B cell (primary cell): ENCODE results near the gene STEAP1B. TPM values are rescaled to one million over a fixed set of nuclear protein-coding genes. Genes with fewer than 3 reads are reported as not detected.
A peak's percentile ranks its signal among the peaks of the same experiment; 100 is the strongest.
"Not testable (repeated sequence)": the region's sequence is repeated elsewhere in the genome, so short reads cannot be mapped to it uniquely, and the experiment has no call there.

Experiments
- ATAC-seq: fragments of 200-7000 bp; cut with Tn5 transposase; one replicate; pipeline ENCODE4 v1.10.0; 2021; ENCODE audit warnings: low read depth, mild to moderate bottlenecking, moderate number of reproducible peaks, moderate library complexity
- CTCF ChIA-PET: fragments of 350-600 bp; sonication (Branson Sonifier 250); formaldehyde crosslinking; loops from one replicate; lab custom pipeline; 2021; ENCODE audit warnings: antibody characterized with exemption, inconsistent platforms; lab: Charles Lee
- POLR2A ChIA-PET: fragments of 350-600 bp; sonication (Branson Sonifier 250); formaldehyde crosslinking; loops from one replicate; lab custom pipeline; 2021; ENCODE audit warnings: antibody characterized with exemption; lab: Charles Lee
- DNase-seq: peaks from one replicate; pipeline ENCODE4 v3.0.0; 2013
- H2AFZ ChIP-seq: 2 replicates; pipeline ENCODE4 v1.6.1; 2012; ENCODE audit warnings: mild to moderate bottlenecking, low read depth, low read length; ENCODE audit not compliant: insufficient read depth, poor library complexity, severe bottlenecking
- H3K27ac ChIP-seq, 2 donors: 1 replicate in 1 of 2; 2 replicates in 1 of 2; pipeline ENCODE4 v1.5.1; 2012 to 2013; ENCODE audit warnings: low read length in 2 of 2, mild to moderate bottlenecking in 2 of 2, moderate library complexity in 1 of 2
- H3K27me3 ChIP-seq, 4 experiments: fragments of 200-600 bp in 1 of 4; sonication (generic) in 1 of 4; replicated peaks in 1 of 4; 1 replicate in 2 of 4; 2 replicates in 2 of 4; pipeline versions ENCODE4 v1.6.1 to v1.7.0; 2013 to 2016; ENCODE audit warnings: low read length in 3 of 4, mild to moderate bottlenecking in 2 of 4, mixed read lengths in 1 of 4, moderate library complexity in 1 of 4; ENCODE audit not compliant: insufficient read depth in 4 of 4, control insufficient read depth in 3 of 4; ENCODE audit errors: control extremely low read depth in 1 of 4
- H3K36me3 ChIP-seq, 2 experiments: replicated peaks in 1 of 2; 1 replicate in 1 of 2; 2 replicates in 1 of 2; pipeline versions ENCODE4 v1.6.1 to v1.7.1; 2013; ENCODE audit warnings: low read length in 1 of 2; ENCODE audit not compliant: insufficient read depth in 2 of 2, control insufficient read depth in 1 of 2; ENCODE audit errors: control extremely low read depth in 1 of 2, extremely low read depth in 1 of 2
- H3K4me1 ChIP-seq, 2 donors: fragments of 200-600 bp in 1 of 2; sonication (generic) in 1 of 2; 1 replicate in 1 of 2; 2 replicates in 1 of 2; pipeline versions ENCODE4 v1.5.1 to v1.6.1; 2013 to 2017; ENCODE audit warnings: low read length in 2 of 2; ENCODE audit not compliant: control insufficient read depth in 2 of 2, insufficient read depth in 2 of 2
- H3K4me2 ChIP-seq: replicated peaks from 2 replicates; pipeline ENCODE3; 2012; ENCODE audit warnings: mild to moderate bottlenecking, low read depth, low read length; ENCODE audit not compliant: poor library complexity, severe bottlenecking
- H3K4me3 ChIP-seq, 5 experiments: fragments of 200-600 bp in 1 of 5; sonication (generic) in 1 of 5; 1 replicate in 3 of 5; 2 replicates in 2 of 5; pipeline versions ENCODE4 v1.5.1 to v1.7.0; 2011 to 2016; ENCODE audit warnings: low read length in 4 of 5, mild to moderate bottlenecking in 4 of 5, low read depth in 2 of 5, control low read depth in 1 of 5, moderate library complexity in 1 of 5; ENCODE audit not compliant: insufficient read depth in 1 of 5; ENCODE audit errors: control extremely low read depth in 1 of 5, extremely low read depth in 1 of 5
- H3K79me2 ChIP-seq: fragments of 200-600 bp; sonication (generic); one replicate; pipeline ENCODE4 v1.6.0; 2016; ENCODE audit warnings: low read length; ENCODE audit not compliant: control insufficient read depth, insufficient read depth
- H3K9ac ChIP-seq: fragments of 200-600 bp; sonication (generic); 2 replicates; pipeline ENCODE4 v1.6.1; 2017; ENCODE audit warnings: mild to moderate bottlenecking, low read length, moderate library complexity
- H3K9me3 ChIP-seq, 3 donors: one replicate each; pipeline versions ENCODE4 v1.6.1 to v1.7.1; 2013; ENCODE audit warnings: low read length in 2 of 3; ENCODE audit not compliant: control insufficient read depth in 2 of 3, insufficient read depth in 1 of 3; ENCODE audit errors: control extremely low read depth in 1 of 3
- H4K20me1 ChIP-seq: 2 replicates; pipeline ENCODE4 v1.6.0; 2012; ENCODE audit warnings: mild to moderate bottlenecking, low read length; ENCODE audit not compliant: insufficient read depth, control insufficient read depth, poor library complexity, severe bottlenecking
- H3K27ac Mint-ChIP-seq: one replicate; pipeline ENCODE4 v1.8.0; 2021; ENCODE audit warnings: mixed read lengths
- H3K27me3 Mint-ChIP-seq: one replicate; pipeline ENCODE4 v1.8.0; 2021; ENCODE audit warnings: mixed read lengths
- H3K4me1 Mint-ChIP-seq: one replicate; pipeline ENCODE4 v1.8.0; 2021; ENCODE audit warnings: mixed read lengths
- H3K4me3 Mint-ChIP-seq: one replicate; pipeline ENCODE4 v1.8.0; 2021; ENCODE audit warnings: mixed read lengths
- H3K9me3 Mint-ChIP-seq: one replicate; pipeline ENCODE4 v1.8.0; 2022; ENCODE audit warnings: mixed read lengths; ENCODE audit not compliant: insufficient read depth
- WGBS: methylation state at CpG from one replicate; pipeline ENCODE4 v1.1.5; 2013; ENCODE audit warnings: missing lambda C conversion rate; ENCODE audit not compliant: insufficient coverage; 5-methylcytosine and 5-hydroxymethylcytosine counted together
- intact Hi-C: fragments of 100-400 bp; cut with micrococcal nuclease; formaldehyde crosslinking; loops from one replicate; pipeline ENCODE4 v1.10.0; 2022
- polyA plus RNA-seq: library from polyadenylated mRNA; depleted of rRNA; stranded (reverse); fragments of >200 nt; gene quantifications from 2 replicates; pipeline ENCODE4 v1.2.3, GENCODE V29; 2012
- total RNA-seq, 2 donors: library from RNA; stranded (reverse); fragments of 120-200 nt in 1 of 2; gene quantifications; 1 replicate in 1 of 2; 2 replicates in 1 of 2; pipeline versions ENCODE4 v1.2.3 to v1.2.4, GENCODE V29; 2013 to 2022
- TF ChIP-seq, protein P1 (sequence below): fragments of 200-600 bp; IDR thresholded peaks from one replicate; pipeline ENCODE4 v1.8.0; 2022; ENCODE audit warnings: antibody characterized with exemption, mild to moderate bottlenecking

The STEAP1B gene
- total and polyA plus RNA-seq, 2 donors (not counting 1 experiment from before 2014, with no cell fraction given) = 8.8 to 24.7 TPM

DNA sequence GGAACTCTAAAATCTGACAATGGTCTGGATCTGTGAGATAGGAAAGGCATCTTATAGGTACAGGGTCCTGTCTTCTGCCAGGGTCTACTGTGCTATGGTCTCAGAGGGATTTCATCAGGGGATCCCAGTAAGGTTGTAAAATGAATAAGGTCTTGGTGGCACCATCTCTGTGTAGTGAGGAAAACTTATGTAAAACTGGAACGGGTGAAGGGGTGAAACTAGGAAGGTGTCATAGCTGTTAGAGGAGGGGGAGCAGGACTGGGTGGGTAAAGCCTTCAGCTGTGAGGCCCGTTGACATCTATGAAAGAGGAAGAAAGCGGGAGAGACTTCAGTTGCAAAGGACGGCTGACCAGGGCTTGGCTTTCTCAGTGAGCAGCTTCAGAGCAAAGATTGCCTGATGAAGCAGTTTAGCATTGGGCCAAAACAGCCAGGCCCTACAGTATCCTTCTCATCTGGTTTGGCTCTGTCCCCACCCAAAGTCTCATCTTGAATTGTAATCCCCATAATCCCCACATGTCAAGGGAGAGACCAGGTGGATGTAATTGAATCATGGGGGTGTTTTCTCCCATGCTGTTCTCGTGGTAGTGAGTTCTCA is 24.5 kb upstream of the STEAP1B start:
- peak overlapping the region; percentile 40 for H3K4me3 Mint-ChIP-seq

DNA sequence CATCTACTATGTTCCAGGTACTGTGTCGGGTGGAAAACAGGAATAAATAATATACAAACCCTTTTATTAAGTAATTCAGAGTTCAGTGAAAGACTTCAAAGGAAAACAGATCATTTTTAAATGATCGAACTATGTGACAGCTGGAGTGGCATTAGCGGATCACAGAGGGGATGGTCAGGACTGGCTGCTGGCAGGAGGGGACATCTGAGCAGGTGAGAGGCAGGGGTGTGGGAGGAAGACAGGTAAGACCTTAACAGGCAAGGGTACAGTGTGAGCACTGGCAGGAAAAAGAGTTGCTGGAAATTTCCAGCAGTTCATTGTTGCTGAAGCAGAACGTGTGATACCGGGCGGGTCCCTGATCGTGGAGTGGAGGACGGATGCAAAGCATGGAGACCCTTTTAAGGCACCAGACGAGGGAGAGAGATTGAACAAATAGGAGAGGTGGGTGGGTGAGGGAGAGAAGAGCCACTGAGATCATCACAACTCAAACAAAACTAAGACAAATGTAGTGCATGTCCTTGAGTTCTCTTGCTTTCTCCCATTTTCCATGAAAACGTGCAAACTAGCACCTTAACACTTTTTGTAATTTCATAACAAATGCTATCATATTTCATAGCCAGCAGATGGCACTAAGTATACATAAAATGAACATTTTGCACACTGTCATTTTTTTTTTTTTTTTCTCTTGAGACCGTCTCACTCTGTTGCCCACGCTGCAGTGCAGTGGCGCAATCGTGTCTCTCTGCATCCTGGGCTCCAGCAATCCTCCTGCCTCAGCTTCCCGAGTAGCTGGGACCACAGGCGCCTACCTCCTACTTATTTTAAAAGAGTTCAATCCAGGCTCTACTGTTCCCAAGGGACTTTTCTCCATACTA is 23.7 kb upstream of the STEAP1B start:
- H3K9ac ChIP-seq, H3K36me3 ChIP-seq, H3K27me3 ChIP-seq, H2AFZ ChIP-seq, H3K4me3 ChIP-seq, POLR2A ChIA-PET, H3K79me2 ChIP-seq, H3K9me3 Mint-ChIP-seq, H3K4me1 ChIP-seq, H3K4me2 ChIP-seq, H3K27me3 Mint-ChIP-seq, H4K20me1 ChIP-seq, H3K27ac ChIP-seq: not testable (repeated sequence)
- intact Hi-C loops = loop anchor here (10.0 kb wide), 1 partner anchor 741 kb away; no protein-coding TSS in a partner anchor
- TF ChIP-seq, protein P1, sequence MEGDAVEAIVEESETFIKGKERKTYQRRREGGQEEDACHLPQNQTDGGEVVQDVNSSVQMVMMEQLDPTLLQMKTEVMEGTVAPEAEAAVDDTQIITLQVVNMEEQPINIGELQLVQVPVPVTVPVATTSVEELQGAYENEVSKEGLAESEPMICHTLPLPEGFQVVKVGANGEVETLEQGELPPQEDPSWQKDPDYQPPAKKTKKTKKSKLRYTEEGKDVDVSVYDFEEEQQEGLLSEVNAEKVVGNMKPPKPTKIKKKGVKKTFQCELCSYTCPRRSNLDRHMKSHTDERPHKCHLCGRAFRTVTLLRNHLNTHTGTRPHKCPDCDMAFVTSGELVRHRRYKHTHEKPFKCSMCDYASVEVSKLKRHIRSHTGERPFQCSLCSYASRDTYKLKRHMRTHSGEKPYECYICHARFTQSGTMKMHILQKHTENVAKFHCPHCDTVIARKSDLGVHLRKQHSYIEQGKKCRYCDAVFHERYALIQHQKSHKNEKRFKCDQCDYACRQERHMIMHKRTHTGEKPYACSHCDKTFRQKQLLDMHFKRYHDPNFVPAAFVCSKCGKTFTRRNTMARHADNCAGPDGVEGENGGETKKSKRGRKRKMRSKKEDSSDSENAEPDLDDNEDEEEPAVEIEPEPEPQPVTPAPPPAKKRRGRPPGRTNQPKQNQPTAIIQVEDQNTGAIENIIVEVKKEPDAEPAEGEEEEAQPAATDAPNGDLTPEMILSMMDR = peak; percentile 69
- H3K9me3 ChIP-seq = peaks cover 0 to 11% (median 0%) of the 10 kb centered on the region in 3 donors
- CTCF ChIA-PET = interaction anchor here (1.0 to 1.6 kb wide), 6 partner anchors 26 to 532 kb away, joined by 3 to 5 read pairs (median 4); no protein-coding TSS in a partner anchor
- DNase-seq (peak; percentile 70), ATAC-seq (peak; percentile 95)
- Mint-ChIP-seq H3K27ac (peak overlapping the region; percentile 65), H3K4me3 (peak overlapping the region; percentile 40), H3K4me1 (peaks cover 14% of the 10 kb centered on the region)
- WGBS = 52% methylated on average over 6 of the region's 16 CpGs

More for the DNA sequence above, 24.5 kb upstream of the STEAP1B start:
- H3K27ac ChIP-seq, H3K4me1 ChIP-seq, H3K9me3 Mint-ChIP-seq, H3K27me3 ChIP-seq, H3K79me2 ChIP-seq, H3K4me3 ChIP-seq, H2AFZ ChIP-seq, H3K9ac ChIP-seq, H4K20me1 ChIP-seq, H3K4me2 ChIP-seq, H3K36me3 ChIP-seq, H3K27me3 Mint-ChIP-seq, DNase-seq, POLR2A ChIA-PET: not testable (repeated sequence)
- Mint-ChIP-seq H3K4me1 (peaks cover 13% of the 10 kb centered on the region), H3K27ac (peak overlapping the region; percentile 65)
- H3K9me3 ChIP-seq = peaks cover 0 to 11% (median 0%) of the 10 kb centered on the region in 3 donors
- 15% methylated on average over 3 of the region's 5 CpGs for WGBS
- intact Hi-C loops = loop anchor here (10.0 kb wide), 1 partner anchor 740 kb away; no protein-coding TSS in a partner anchor
- CTCF ChIA-PET = interaction anchor here (1.0 to 1.5 kb wide), 5 partner anchors 26 to 531 kb away, joined by 3 to 4 read pairs (median 4); no protein-coding TSS in a partner anchor
- ATAC-seq = peak; percentile 46

- H3K27ac ChIP-seq, POLR2A ChIA-PET, H3K36me3 ChIP-seq, CTCF ChIA-PET, H3K4me3 Mint-ChIP-seq, H3K9ac ChIP-seq, H3K4me2 ChIP-seq, H3K27me3 Mint-ChIP-seq, H4K20me1 ChIP-seq, H3K27me3 ChIP-seq, H2AFZ ChIP-seq, DNase-seq, H3K9me3 Mint-ChIP-seq, ATAC-seq, H3K4me3 ChIP-seq, H3K27ac Mint-ChIP-seq, intact Hi-C loops, H3K79me2 ChIP-seq: not testable (repeated sequence)
- Histone ChIP-seq H3K4me1 (peaks cover 9 to 10% of the 10 kb centered on the region in 2 donors), H3K9me3 (peaks cover 0 to 11% (median 0%) of the 10 kb centered on the region in 3 donors)
- peaks cover 21% of the 10 kb centered on the region for H3K4me1 Mint-ChIP-seq
- WGBS = 80% methylated on average over 1 of the region's 1 CpG
Observed at GRCh38 chr7:22519560-22519959, 19.6 kb upstream of the STEAP1B start.
